ENCODE measurements around the gene EFCAB5. TPM values are rescaled to one million over a fixed set of nuclear protein-coding genes. Genes with fewer than 3 reads are reported as not detected.

The EFCAB5 gene
- total and polyA plus RNA-seq, 2 of the 8 experiments (the other 6 are each of a cell fraction or from before 2014, with no cell fraction given): 0.05 to 0.34 TPM

DNA sequence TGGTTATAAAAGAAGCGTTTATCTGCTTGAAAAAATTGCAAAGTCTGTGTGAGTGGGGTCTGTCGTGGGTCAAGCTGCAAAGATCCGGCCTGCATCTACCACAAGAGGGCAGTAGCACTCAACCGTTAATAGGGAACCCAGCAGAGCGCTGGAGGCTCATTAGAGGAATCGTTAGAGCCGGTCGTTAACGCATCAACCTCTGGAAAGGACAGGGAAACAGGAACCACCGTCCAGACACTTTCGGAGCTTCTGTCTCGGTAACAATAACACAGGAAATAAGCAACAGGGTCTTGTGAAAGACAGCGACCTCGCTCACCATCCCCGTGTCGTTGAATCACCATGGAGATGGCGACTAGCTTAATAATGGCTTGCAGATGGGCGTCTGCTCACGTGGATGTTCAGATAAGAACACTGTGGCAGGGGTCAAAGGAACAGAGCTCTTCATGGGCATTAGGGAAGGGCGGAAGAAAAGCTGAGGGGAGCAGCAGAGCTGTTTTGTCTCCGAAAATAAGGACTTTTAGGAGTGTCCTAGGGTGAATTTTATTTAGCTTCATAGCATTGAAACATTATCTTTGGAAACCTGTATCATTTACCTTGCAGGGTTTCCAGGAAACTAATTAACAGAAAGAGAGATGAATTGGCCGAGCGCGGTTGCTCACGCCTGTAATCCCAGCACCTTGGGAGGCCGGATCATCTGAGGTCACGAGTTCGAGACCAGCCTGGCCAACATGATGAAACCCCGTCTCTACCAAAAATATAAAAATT is 163.3 kb downstream of the EFCAB5 start (continued):
- TF ChIP-seq, protein P1, sequence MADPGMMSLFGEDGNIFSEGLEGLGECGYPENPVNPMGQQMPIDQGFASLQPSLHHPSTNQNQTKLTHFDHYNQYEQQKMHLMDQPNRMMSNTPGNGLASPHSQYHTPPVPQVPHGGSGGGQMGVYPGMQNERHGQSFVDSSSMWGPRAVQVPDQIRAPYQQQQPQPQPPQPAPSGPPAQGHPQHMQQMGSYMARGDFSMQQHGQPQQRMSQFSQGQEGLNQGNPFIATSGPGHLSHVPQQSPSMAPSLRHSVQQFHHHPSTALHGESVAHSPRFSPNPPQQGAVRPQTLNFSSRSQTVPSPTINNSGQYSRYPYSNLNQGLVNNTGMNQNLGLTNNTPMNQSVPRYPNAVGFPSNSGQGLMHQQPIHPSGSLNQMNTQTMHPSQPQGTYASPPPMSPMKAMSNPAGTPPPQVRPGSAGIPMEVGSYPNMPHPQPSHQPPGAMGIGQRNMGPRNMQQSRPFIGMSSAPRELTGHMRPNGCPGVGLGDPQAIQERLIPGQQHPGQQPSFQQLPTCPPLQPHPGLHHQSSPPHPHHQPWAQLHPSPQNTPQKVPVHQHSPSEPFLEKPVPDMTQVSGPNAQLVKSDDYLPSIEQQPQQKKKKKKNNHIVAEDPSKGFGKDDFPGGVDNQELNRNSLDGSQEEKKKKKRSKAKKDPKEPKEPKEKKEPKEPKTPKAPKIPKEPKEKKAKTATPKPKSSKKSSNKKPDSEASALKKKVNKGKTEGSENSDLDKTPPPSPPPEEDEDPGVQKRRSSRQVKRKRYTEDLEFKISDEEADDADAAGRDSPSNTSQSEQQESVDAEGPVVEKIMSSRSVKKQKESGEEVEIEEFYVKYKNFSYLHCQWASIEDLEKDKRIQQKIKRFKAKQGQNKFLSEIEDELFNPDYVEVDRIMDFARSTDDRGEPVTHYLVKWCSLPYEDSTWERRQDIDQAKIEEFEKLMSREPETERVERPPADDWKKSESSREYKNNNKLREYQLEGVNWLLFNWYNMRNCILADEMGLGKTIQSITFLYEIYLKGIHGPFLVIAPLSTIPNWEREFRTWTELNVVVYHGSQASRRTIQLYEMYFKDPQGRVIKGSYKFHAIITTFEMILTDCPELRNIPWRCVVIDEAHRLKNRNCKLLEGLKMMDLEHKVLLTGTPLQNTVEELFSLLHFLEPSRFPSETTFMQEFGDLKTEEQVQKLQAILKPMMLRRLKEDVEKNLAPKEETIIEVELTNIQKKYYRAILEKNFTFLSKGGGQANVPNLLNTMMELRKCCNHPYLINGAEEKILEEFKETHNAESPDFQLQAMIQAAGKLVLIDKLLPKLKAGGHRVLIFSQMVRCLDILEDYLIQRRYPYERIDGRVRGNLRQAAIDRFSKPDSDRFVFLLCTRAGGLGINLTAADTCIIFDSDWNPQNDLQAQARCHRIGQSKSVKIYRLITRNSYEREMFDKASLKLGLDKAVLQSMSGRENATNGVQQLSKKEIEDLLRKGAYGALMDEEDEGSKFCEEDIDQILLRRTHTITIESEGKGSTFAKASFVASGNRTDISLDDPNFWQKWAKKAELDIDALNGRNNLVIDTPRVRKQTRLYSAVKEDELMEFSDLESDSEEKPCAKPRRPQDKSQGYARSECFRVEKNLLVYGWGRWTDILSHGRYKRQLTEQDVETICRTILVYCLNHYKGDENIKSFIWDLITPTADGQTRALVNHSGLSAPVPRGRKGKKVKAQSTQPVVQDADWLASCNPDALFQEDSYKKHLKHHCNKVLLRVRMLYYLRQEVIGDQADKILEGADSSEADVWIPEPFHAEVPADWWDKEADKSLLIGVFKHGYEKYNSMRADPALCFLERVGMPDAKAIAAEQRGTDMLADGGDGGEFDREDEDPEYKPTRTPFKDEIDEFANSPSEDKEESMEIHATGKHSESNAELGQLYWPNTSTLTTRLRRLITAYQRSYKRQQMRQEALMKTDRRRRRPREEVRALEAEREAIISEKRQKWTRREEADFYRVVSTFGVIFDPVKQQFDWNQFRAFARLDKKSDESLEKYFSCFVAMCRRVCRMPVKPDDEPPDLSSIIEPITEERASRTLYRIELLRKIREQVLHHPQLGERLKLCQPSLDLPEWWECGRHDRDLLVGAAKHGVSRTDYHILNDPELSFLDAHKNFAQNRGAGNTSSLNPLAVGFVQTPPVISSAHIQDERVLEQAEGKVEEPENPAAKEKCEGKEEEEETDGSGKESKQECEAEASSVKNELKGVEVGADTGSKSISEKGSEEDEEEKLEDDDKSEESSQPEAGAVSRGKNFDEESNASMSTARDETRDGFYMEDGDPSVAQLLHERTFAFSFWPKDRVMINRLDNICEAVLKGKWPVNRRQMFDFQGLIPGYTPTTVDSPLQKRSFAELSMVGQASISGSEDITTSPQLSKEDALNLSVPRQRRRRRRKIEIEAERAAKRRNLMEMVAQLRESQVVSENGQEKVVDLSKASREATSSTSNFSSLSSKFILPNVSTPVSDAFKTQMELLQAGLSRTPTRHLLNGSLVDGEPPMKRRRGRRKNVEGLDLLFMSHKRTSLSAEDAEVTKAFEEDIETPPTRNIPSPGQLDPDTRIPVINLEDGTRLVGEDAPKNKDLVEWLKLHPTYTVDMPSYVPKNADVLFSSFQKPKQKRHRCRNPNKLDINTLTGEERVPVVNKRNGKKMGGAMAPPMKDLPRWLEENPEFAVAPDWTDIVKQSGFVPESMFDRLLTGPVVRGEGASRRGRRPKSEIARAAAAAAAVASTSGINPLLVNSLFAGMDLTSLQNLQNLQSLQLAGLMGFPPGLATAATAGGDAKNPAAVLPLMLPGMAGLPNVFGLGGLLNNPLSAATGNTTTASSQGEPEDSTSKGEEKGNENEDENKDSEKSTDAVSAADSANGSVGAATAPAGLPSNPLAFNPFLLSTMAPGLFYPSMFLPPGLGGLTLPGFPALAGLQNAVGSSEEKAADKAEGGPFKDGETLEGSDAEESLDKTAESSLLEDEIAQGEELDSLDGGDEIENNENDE (IDR thresholded peaks at IDR 0.05; ENCODE audit: insufficient replicate concordance, low read length): no peak
- no peak for TF ChIP-seq HDAC6 (IDR thresholded peaks at IDR 0.05; ENCODE audit: low read depth, low read length)
- TF ChIP-seq NRF1 (IDR thresholded peaks at IDR 0.05; ENCODE audit: low read depth, low read length): no peak
- TF ChIP-seq KDM4A (IDR thresholded peaks at IDR 0.05; ENCODE audit: low read depth, low read length, severe bottlenecking): no peak
- TF ChIP-seq GTF2F1 (IDR thresholded peaks at IDR 0.05; ENCODE audit: borderline replicate concordance, low read depth, low read length): no peak
- TF ChIP-seq SIX5 (IDR thresholded peaks at IDR 0.05; ENCODE audit: low read depth, low read length): no peak
- TF ChIP-seq, protein P2, sequence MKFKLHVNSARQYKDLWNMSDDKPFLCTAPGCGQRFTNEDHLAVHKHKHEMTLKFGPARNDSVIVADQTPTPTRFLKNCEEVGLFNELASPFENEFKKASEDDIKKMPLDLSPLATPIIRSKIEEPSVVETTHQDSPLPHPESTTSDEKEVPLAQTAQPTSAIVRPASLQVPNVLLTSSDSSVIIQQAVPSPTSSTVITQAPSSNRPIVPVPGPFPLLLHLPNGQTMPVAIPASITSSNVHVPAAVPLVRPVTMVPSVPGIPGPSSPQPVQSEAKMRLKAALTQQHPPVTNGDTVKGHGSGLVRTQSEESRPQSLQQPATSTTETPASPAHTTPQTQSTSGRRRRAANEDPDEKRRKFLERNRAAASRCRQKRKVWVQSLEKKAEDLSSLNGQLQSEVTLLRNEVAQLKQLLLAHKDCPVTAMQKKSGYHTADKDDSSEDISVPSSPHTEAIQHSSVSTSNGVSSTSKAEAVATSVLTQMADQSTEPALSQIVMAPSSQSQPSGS (IDR thresholded peaks at IDR 0.05; ENCODE audit: low read length): 0 out of 2 replicates have a peak, but pooled peaks have one; percentile 54
- no peak for TF ChIP-seq SUZ12 (IDR thresholded peaks at IDR 0.05; ENCODE audit: low read length)
